IPS-NIHi7 (cell line): Measurements from ENCODE around the gene LRTM2.

ENCODE experiments used
- DNase-seq: peaks from one replicate; pipeline ENCODE4 v3.0.0; 2012; ENCODE audit warnings: mixed read lengths; ENCODE audit errors: extremely low spot score

Gene LRTM2

DNA sequence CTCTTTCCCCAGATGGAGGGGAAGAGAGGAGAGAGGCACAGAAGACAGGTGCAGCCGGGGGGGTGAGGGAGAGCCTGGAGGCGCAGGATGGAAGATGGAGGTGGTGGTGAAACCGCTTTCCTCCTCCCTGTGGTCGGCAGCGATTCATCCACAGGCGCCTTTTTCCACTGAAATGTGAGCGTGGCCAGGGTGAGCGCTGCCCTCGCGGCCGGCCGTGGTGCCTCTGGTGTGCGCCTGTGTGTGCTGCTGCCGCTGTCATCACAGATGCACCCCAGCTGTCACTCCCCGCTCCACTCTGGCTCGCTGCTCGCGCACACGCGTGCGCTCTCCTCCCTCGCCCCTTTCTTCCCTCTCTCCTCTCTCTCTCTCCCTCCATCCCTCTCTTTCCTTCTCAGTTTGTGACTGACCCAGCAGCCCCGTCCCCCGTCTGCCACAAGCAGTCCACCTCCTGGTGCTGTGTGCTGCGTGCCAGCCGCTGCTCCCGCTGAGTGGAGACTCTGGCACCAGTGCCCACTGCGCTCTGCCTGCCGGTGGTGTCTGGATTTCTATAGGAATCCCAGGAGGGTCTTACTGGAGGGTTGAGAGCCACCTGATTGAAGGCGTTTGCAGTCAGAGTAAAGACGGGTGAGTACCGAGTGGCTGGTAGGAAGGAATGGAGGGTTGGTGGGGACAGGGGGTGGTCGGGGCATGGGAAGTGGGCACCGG is at the start of gene LRTM2:
LRTM2 (plus strand) TSS at position 375 of the 705 bp plus-strand sequence. CDS start 7,584 bp downstream, outside the sequence.
- DNase-seq, result no peak

DNA sequence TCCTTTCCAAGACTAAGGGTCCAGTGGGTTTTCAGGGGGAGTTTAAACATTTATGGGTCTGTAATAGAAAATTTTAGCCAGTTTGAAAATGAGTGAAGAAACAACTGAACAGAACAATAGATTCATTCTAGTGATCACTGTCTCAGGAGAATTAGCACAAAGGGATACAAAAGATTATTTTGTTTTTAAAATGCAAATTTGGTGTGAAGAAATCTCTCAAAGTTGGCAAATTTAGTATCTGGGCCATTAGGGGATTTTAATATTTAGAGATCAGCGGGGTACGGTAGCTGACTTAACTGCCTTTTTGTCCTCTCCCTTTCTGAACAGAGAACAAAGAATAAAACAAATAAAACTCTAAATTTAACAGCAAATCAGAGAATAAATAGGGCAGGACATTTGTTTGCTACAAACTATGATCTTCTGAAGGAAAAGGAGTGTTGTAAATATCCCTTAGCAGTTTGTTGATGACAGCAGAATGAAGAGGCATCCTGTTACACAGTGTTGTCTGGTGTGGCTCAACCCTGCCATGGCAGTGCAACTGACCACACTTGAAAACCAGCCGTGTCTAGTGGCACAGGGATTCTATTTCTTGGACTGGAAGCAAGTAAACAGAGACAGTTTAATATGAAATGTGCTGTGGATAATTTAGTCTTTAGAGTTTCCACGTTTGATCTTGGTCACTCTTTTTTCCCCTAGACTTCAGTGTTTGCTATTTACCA is 46.3 kb upstream of the LRTM2 start:
- no peak for DNase-seq

DNA sequence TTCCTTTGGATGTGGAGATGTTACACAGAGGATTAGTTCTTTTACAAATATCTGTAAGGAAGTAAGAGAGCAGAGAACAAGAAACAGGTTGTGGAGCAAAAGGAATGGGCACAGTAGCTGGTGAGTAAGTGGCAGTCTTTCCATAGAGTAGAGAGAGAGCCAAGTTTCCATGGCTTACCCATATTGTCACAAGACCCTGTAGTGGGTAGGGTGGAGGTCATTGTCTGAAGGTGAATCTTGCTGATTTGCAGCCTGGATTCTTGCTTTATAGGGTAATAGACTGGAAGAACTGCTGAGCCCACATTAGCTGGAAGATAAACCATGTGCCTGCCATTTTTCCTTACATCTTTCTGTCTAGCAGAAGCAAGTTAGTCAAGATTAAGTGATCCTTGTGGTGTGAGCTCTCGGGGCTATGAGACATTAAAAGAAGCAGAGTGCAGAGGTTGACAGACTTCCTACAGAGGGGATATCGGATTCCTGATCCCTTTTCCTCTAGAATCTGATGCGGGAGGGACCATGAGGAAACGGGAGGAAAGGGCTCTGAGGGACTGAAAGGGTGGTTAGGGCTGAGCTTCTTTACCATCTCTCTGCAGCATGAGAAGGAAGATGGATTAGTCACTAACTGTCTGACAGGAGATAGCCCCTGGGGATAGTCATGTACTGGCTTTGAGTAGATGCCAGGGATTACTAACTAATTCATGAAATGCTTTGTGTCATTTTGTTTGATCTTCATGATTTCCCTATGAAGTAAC is 44.0 kb upstream of the LRTM2 start:
- peak; percentile 47 for DNase-seq

DNA sequence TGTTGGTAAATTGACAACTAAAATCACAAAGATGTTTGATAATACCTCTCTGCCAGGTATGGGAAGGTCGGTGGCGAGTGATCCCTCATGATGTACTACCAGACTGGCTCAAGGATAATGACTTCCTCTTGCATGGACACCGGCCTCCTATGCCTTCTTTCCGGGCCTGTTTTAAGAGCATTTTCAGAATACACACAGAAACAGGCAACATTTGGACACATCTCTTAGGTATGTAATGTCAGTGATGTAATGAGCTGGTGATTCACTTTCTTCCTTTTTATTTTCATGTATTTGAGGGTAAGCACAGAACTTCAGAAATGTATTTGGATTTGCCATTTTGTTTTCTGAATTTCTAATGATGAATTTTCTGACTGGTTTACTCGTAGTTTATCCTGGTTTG is 42.6 kb upstream of the LRTM2 start:
- no peak for DNase-seq

DNA sequence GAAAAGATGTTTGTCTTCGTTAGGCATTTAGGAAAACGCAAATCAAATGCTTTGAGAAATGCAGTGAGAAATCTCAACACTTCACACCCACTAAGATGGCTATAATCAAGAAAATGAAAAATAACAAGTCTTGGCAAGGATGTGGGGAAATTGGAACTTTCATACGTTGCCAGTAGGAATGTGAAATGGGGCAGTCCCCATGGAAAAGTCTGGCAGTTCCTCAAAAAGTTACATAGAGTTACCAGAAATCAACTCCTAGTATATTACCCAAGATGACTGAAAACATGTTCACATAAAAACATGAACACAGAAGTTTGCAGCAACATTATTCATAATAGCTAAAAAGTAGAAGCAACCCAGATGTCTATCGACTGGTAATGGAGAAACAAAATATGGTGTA is 41.5 kb upstream of the LRTM2 start:
- no peak for DNase-seq

DNA sequence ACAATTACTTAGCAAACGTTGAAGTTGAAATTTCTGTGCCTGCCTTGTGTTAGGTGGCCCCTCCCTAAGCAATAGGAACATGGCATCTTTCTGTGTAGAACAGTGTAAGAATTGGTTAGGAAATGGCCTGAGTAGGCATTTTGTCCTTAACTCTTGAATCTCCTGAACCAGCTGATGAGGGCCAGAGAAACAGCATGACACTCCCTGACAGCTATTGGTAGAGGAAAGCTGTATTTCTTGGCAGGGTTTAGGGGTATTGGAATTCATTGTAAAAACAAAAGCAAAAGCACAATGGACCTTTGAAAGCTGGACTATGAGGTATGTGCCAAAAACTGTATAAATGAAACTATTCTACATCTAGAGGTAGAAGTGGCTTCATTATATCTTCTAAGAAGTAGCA is 40.6 kb upstream of the LRTM2 start:
- no peak for DNase-seq

DNA sequence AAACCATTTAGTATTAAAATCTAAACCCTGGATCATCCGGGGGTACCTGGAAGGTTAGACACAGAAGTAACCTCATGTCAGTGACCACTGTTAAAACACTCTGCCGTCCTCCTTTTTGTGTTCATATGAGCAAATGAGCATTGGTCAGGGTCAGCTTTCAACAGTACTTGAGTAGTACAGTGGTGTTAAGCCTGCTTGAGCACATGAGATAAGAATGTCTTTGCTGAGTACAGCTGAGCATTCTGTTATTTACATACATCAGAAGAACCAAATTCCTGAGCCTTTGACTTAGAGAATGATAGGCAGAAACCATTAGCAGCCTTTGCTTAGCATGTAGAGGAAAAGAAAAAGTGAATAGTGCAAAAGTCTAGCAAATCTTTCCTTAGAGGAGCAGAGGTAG is 38.6 kb upstream of the LRTM2 start:
- DNase-seq, result no peak

DNA sequence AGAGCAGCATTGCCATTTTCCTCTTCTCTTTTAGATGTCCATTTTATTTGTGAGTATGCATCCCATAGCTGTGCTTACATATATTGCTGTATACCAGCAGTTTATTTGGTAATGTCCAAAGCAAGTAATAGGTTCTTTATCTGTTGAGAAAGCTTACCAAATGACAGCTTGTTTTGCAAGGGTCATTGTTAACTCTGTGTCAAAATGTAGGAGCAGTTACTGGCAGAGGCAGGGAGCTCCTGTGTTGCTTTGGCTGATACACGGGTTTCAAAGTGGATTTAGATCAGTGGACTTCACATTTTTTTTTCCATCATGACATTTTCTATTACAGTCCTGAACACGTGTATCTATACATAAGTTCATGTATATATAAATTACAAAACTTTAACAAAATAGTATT is 38.1 kb upstream of the LRTM2 start:
- no peak for DNase-seq

DNA sequence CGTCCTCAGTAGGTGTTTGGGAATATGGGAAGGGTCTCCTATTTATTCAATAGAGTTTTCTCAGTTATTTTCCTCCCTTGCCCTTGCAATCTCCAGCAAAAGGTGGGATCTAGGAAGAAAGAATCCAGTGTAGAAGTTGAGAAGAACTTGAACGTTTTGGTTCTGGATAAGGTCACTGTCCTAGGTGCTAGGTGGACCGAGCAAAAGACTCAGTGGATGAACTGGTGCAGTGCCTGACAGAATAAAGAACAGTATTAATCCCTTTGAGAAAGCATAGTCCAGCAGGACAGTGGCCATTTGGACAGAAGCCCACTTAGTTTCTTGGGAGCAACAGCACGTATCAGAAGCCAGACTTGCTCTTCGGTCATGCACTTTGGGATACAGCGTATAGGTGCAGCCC is 32.7 kb upstream of the LRTM2 start:
- DNase-seq, result no peak

DNA sequence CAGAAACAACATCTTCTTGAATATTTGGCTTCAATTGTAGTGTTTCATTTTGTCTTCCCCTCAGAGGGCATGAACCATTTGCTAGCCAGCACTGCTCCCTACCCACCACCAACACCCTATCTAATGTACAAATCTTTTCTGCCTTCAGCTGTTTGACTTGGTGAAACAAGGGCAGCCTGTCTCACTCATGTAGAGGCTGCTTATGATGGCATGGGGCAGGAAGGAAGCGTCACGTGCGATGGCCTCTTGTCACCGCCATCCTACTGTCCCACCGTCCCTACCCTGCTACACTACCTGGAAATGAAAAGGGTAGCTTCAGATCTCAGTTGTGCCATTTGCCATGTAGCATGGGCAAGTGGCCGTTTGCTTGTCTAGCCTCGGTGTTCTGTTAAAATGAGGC is 29.9 kb upstream of the LRTM2 start:
- DNase-seq, result no peak

DNA sequence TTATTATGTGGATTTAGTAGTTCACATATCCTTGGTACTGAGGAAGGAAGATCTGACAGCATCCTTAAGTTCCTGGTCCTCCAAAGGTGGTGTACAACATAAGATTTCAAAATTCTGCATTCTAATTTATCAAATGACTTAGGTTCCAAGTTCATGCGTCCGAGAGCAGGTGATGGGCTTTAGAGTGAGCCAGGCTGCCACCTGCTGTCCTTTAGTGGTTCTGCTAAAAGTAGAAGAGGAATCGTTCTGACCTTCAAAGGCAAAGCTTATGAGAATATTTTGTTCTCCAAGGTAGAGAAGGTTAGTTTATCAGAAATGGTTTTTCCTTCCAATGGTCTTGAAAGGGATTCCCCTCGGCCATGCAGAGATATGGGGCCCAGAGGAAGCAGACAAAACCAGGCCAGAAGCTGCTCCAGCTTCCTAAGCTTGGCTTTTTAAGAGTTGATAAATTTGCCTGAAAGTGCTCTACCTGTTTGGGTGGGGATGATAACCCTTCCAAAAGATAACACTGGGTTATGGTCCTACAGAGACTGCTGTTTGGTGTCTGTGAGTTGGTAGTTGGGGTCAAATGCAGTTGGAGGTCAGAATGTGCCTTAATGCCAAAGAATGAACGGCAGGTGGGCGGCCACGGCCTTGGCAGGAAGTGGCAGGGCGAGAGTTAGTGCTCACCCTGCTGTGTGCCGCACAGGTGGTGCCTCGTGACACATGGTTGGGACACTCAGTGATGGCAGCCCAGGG is 29.1 kb upstream of the LRTM2 start:
- peak; percentile 58 for DNase-seq

DNA sequence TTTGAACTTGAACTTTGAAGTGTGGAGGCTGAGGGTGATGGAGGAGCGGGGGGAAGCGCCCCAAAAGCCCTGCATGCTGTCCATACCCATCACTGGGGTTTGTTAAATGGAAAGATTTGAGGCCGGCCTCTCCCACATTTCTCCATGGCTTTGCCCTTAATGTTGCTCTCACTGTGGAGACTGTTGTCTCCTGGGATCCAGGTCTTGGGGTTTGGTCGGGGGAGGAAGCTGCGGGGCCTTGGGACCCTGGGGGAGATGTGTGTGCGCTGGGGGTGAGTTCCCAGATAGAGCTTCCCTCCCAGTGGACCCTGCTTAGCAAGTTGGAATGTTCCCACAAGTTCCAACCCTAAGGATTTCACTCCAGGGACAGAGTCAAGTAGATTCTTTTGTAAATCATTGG is 28.0 kb upstream of the LRTM2 start:
- DNase-seq, result no peak

DNA sequence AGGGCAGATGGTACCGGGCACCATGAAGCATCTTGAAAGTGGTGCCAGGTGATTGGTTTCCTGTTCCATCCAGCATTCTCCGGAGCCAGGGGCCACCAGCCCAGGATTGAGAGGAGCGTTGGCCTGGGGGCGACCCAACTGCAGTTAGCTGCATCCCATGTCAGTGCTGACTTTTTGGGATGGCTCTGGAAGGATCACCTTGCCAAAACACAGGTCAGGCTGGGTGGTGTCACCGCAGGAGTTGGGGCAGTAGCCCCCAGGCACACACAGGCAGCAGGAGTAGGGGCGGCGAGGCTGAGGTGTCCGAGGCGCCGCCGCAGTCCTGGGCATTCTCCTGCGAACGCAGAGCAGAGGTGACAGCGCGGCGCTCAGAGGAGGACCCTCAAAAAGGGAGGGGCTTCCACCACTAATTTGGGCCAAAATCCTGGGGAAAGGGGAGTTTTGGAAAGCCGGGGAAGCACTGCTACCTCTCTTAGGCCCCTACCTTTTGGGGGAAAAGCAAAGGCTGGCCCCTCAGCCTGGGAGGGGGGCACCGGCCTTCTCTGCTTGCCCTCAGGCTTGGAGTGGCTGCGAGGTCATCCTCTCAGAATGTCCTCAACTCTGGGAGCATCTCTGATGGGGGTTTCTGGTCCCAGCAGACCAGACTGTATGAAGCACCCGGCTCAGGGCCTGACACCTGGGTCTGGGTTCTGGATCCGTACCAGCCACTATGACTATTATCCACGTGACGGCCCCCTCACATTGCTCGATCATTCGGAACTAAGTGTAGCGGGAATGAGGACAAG is 26.7 kb upstream of the LRTM2 start:
- no peak for DNase-seq

DNA sequence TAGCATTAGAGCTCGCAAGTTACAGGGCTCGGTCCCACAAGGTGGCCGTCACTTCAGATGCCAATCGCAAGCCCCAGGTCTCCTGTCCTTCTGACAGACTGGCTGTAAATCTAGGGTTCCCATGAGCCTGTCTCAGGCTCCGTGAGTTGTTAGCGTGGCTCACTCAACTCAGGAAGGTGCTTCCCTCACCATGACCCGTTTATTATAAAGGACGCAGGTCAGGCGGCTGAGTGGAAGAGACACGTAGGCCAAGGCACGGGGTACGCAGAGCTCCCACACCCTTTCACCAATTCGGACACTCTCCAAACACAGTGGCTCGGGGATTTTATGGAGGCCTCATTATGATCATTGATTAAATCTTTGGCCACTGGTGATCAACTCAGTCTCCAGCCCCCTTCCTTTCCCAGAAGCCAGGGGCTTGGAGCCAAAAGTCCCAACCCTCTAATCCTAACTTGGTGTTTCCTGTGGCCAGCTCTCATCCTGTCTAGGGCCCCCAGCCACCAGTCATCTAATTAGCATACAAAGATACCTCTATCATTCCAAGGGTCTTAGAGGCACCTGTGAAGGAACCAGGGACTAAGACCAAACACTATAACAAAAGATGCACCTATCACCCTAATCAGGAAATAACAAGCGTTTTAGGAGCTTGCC is 25.8 kb upstream of the LRTM2 start:
- DNase-seq, result no peak

DNA sequence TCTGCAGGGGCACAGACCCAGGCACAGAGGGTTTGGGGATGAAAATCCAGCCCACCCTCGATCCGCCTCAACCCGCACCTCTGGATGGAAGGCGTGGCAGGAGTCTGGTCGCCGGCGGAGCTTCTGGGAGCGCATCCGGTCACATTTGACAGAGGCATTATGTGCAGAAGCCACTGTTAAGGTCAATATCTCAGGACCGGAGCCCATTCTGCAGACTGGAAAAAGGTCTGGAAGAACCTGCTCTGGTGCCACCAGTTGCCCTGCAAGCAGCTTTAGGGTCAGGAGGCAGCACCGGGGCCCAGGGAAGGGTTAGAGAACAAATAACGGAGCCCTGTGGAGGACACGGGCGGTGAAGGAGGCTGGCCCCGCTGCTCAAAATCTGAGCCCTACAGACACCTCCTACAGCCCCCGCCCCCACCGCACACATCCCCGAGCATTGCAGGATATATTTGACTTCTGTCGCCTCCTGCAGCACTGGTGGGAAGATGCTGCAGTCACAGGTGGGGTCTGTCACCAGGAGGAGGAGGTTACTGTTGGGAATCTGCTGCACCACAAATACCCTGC is 25.1 kb upstream of the LRTM2 start:
- DNase-seq, result no peak

DNA sequence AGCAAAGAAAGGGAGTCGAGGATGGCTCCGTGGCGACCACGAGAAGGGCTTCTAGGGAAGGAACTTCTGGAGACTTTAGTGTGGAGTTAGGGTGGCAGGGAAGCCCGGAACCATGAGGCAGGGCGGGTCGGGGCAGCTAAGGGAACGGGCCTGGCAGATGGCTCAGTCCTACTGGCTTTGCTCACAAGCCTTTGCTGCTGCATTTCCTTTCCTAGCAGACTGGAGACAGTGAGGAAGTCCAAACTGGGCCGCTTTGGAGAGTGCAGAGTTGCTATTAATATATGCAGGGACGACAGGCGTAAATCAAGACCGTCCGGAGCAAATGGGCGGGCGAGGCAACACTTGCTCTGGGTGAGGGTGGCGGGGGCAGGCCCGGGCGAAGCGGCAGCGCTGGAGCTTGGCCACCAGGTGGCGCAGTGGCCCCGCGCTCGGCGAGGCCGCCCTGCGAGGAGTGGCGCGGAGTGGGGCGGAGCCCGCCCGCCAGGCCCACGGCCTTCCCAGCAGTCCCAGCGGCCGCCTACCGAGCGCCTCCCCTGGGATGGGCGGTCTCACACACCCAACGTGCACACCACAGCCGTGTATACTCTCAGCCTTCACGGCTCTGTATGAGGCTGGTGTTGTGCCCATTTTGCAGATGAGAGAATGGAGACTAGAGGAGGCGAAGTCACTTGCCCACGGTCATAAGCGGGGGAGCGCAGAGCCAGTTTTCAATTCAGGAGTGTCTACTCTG is 24.4 kb upstream of the LRTM2 start:
- peak; percentile 89 for DNase-seq

DNA sequence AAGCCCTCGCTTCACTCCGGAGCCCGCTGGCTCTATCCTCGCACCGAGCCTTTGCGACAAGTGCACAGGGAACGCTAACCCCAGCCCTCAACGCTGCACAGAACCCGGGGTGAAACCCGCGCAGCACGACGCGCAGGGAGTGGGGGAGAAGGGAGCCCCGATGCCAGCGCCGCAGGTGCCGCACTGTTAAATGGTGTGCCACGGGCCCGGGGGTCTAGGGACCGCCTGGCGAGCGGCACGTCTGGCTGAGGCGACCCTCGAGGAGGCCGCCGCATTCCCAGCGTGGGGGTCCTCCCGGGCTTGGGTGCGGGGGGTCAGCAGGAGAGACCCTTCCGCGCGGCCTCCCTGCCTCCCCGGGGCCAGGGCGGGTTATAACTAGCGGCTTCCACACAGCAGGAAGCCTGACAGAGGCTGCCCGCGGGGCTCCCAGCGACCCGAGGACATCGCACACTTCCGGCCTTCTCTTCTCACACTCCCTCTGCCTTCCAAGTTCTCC is 23.8 kb upstream of the LRTM2 start:
- no peak for DNase-seq

DNA sequence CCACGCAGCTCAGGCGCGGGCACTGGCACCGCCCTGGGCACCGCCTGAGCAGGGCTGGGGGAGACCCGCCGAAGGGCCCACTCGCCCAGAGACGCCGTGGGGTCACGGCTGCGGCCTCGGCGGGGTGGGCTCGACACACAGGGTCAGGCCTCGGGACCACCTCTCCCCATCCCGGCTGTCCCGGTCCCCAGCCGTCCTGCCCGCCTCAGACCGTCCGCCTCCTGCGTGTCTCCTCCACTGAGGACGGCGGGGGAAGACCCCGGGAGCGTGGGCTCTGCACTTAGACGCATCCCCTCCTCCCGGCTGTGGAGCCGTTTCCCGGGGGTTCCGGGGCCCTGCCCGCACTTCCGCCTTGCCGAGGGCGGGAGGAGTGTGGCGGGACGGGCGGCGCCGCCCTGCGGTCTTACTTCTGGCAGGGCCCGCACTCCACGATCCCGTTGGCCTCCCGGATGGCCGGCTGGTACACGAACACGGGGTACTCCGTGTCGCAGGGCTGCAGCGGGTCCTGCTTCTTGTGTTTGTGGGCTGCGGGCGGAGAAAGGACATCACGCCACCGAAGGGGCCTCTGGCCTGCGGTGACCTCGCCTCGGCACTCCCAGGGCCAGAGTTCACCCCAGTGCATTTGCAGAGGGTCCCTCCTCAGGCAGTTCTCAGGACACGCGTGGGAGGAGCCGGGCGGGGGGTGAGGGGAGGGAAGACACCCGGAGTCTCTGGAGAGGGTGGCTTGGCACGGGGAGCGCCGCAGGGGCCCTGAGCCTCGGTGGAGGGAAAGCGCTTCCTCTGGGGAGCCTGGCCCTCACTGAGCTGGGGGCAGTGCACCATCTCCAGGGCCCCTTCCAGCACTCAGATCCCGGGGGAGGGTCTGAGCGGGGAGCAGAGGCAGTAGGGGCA is 23.1 kb upstream of the LRTM2 start:
- DNase-seq, result no peak
